Mesothelial cell of epicardium (in vitro differentiated cells): ENCODE measurements around the gene ROR2. TPM values are rescaled to one million over a fixed set of nuclear protein-coding genes. Genes with fewer than 3 reads are reported as not detected.
A peak's percentile ranks its signal among the peaks of the same experiment; 100 is the strongest.

ENCODE experiments used
- DNase-seq, 2 experiments: peaks; one replicate each; pipeline ENCODE4 v3.0.0; 2021; ENCODE audit warnings: low spot score in 2 of 2; ENCODE audit not compliant: unreplicated experiment in 2 of 2
- H3K27ac Mint-ChIP-seq: 2 replicates; pipeline ENCODE4 v1.8.0; 2021; ENCODE audit warnings: mixed read lengths
- H3K27me3 Mint-ChIP-seq: 2 replicates; pipeline ENCODE4 v1.8.0; 2021; ENCODE audit warnings: low read depth, mixed read lengths
- H3K36me3 Mint-ChIP-seq: 2 replicates; pipeline ENCODE4 v1.8.0; 2021; ENCODE audit warnings: mixed read lengths
- H3K4me1 Mint-ChIP-seq: 2 replicates; pipeline ENCODE4 v1.8.0; 2021; ENCODE audit warnings: mixed read lengths
- H3K4me3 Mint-ChIP-seq: 2 replicates; pipeline ENCODE4 v1.8.0; 2021; ENCODE audit warnings: mild to moderate bottlenecking, moderate library complexity, mixed read lengths
- H3K9me3 Mint-ChIP-seq: 2 replicates; pipeline ENCODE4 v1.8.0; 2021; ENCODE audit warnings: mixed read lengths
- total RNA-seq: library from RNA; stranded (reverse); gene quantifications from 3 replicates; pipeline ENCODE4 v1.2.1, GENCODE V29; 2021
- TF ChIP-seq, protein P1 (sequence below): fragments of 200-600 bp; sonication (generic); IDR thresholded peaks from one replicate; pipeline ENCODE4 v1.5.0; 2021; ENCODE audit warnings: antibody characterized with exemption; ENCODE audit not compliant: unreplicated experiment

The ROR2 gene
- total RNA-seq, 1 donor from 2014 or later: 41.0 TPM

DNA sequence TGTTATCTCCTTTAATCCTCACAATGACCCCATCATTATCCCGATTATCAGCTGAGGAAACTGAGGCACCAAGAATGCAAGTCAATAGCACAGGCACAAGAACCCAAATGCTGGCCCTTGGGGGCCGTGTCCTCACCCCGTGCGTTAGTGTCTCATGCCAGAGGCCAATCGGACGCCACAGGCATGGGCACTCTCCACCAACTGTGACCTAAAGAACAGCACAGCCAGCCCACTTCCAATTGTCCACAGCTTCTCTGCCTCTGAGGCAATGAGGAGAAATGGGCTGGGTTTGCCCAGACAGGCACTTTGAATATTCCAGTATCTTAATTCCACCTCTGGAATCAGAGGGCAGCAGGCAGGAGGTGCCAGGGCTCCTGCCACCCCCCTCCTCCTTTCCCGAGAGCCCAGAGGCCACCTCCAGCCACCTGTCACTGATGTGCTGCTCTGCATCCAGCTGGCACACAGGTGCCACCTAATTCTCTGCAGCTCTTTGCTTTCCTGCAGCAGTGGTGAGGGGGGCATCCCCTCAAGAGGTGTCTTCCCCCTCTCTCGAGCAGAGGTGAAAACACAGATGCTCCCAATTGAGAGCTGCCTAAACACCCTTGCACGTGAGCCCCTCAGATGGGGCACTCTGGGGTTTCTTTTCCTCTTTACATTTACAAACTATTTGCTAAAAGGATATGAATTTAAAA is 107.5 kb downstream of the ROR2 start:
- peaks cover 84% of the 10 kb centered on the region for H3K4me1 Mint-ChIP-seq
- no peaks in the 10 kb centered on the region for H3K36me3 Mint-ChIP-seq
- TF ChIP-seq, protein P1, sequence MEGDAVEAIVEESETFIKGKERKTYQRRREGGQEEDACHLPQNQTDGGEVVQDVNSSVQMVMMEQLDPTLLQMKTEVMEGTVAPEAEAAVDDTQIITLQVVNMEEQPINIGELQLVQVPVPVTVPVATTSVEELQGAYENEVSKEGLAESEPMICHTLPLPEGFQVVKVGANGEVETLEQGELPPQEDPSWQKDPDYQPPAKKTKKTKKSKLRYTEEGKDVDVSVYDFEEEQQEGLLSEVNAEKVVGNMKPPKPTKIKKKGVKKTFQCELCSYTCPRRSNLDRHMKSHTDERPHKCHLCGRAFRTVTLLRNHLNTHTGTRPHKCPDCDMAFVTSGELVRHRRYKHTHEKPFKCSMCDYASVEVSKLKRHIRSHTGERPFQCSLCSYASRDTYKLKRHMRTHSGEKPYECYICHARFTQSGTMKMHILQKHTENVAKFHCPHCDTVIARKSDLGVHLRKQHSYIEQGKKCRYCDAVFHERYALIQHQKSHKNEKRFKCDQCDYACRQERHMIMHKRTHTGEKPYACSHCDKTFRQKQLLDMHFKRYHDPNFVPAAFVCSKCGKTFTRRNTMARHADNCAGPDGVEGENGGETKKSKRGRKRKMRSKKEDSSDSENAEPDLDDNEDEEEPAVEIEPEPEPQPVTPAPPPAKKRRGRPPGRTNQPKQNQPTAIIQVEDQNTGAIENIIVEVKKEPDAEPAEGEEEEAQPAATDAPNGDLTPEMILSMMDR: no peak
- no peak for DNase-seq
- H3K4me3 Mint-ChIP-seq: no peak overlapping the region
- H3K27me3 Mint-ChIP-seq: no peaks in the 10 kb centered on the region
- H3K27ac Mint-ChIP-seq: no peak overlapping the region
- H3K9me3 Mint-ChIP-seq: no peaks in the 10 kb centered on the region

DNA sequence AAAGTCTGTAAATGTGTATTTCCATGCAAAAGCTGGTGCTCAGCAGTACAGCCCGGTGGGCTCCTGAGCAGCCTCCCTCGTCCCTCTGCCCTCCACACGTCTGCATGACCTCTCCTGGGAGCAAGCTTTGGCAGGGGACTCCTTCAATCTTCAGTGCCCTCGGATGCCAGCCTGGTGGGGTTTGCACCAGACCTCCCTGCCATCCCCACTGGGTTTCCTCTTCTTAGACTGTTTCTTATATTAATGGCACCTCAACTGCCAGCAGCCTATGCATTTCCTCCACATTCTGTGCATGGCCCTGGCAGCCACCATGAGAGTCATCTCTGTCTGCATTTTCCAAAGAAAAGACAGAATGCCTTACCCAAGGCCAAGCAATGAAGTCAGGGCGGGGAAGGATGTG is 108.4 kb downstream of the ROR2 start:
- Mint-ChIP-seq H3K4me1 (peaks cover 83% of the 10 kb centered on the region), H3K36me3 (no peaks in the 10 kb centered on the region), H3K4me3 (no peak overlapping the region), H3K27ac (no peak overlapping the region), H3K9me3 (no peaks in the 10 kb centered on the region), H3K27me3 (no peaks in the 10 kb centered on the region)
- no peak for DNase-seq
- TF ChIP-seq, protein P1: no peak

DNA sequence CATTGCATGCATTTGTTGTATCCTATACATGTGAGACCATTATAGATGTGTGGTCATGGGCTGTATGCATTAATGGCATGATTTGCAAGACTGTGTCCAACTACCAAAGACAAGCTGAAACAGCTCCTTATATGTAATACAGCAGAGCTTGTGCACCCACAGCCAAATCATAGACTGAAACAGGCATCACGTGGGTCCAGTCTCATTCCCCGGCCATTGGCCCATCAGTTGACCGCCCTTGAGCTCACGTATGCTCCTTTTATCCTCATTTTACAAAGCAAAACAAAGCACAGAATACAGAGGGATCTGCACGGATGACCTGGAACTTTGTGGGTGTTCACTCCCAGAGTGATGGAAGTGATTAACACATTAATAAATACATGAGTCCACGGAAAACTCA is 109.1 kb downstream of the ROR2 start:
- TF ChIP-seq, protein P1: no peak
- DNase-seq: no peak
- Mint-ChIP-seq H3K36me3 (no peaks in the 10 kb centered on the region), H3K4me1 (peaks cover 84% of the 10 kb centered on the region), H3K9me3 (no peaks in the 10 kb centered on the region), H3K27me3 (no peaks in the 10 kb centered on the region), H3K27ac (no peak overlapping the region), H3K4me3 (no peak overlapping the region)

DNA sequence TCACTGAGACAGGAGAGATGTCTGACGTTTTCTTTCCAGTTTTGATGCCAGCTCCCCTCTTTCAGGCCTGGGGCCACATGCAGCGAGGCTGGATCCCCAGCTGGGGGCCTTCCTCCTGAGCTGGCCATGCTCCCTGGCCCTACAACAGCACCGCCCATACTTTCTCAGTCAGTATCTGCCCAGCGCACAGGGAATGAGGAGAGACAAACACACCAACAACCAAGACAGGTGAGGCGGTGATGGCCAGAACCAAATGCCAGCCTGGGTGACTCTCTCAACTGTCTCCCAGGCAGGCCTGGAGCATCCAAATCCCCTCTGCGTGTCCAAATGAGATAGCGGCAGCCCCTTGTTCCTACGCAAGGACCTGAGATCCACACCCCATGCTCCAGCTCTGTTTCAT is 109.6 kb downstream of the ROR2 start:
- Mint-ChIP-seq H3K27ac (peak overlapping the region; percentile 65), H3K27me3 (no peaks in the 10 kb centered on the region), H3K4me3 (no peak overlapping the region), H3K36me3 (no peaks in the 10 kb centered on the region), H3K4me1 (peaks cover 87% of the 10 kb centered on the region), H3K9me3 (no peaks in the 10 kb centered on the region)
- TF ChIP-seq, protein P1: no peak
- DNase-seq: no peak

DNA sequence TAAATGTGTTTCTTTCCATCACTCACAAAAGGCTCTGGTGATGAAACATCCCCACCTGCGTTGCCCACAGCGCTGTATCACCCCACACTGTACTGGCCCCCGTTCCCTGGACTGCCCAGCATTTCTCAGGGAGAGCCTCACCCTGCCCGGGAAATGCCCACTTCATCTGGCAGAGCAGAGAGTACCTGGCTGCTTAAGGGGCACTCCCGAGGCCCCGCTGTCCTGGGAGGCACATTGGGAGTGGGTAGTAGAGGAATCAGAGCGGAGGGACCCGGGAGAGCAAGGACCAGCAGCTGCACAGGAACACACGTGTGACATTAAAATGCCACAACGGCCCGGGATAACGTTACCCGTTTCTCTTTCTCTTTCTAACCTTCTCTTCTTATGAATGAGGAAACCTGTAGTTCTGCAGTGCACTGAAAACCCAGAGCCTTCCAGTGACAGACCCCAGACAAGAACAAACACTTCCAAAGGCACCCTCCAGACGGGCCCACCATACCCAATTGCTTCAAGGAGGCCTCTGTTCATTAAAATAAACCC is 110.0 kb downstream of the ROR2 start:
- peaks cover 88% of the 10 kb centered on the region for H3K4me1 Mint-ChIP-seq
- H3K9me3 Mint-ChIP-seq: no peaks in the 10 kb centered on the region
- H3K27me3 Mint-ChIP-seq: no peaks in the 10 kb centered on the region
- H3K4me3 Mint-ChIP-seq: no peak overlapping the region
- H3K36me3 Mint-ChIP-seq: no peaks in the 10 kb centered on the region
- TF ChIP-seq, protein P1: no peak
- peak overlapping the region; percentile 65 for H3K27ac Mint-ChIP-seq
- no peak for DNase-seq
